Karpas-422 (cell line): ENCODE data around the gene GDF9. TPM values are rescaled to one million over a fixed set of nuclear protein-coding genes. Genes with fewer than 3 reads are reported as not detected.
A peak's percentile ranks its signal among the peaks of the same experiment; 100 is the strongest.
"Not testable (repeated sequence)": the region's sequence is repeated elsewhere in the genome, so short reads cannot be mapped to it uniquely, and the experiment has no call there.

Source experiments
- DNase-seq: peaks from one replicate; pipeline ENCODE4 v3.0.0-alpha.2; 2015
- H2AFZ ChIP-seq: fragments of 200-600 bp; sonication (generic); 2 replicates; pipeline ENCODE4 v1.6.1; 2014; ENCODE audit warnings: antibody characterized with exemption, low read length, mixed read lengths
- H3K27ac ChIP-seq: fragments of 200-600 bp; sonication (generic); 2 replicates; pipeline ENCODE4 v1.5.1; 2014; ENCODE audit warnings: mild to moderate bottlenecking, low read length, moderate library complexity
- H3K27me3 ChIP-seq: fragments of 200-600 bp; sonication (generic); 2 replicates; pipeline ENCODE4 v1.6.1; 2014; ENCODE audit warnings: low read length, mixed read lengths
- H3K36me3 ChIP-seq: fragments of 200-600 bp; sonication (generic); 2 replicates; pipeline ENCODE4 v1.6.1; 2014; ENCODE audit warnings: low read length, mixed read lengths; ENCODE audit not compliant: insufficient read depth
- H3K4me1 ChIP-seq: fragments of 200-600 bp; sonication (generic); 2 replicates; pipeline ENCODE4 v1.6.1; 2014; ENCODE audit warnings: mild to moderate bottlenecking, low read length, mixed read lengths
- H3K4me2 ChIP-seq: fragments of 200-600 bp; sonication (generic); 2 replicates; pipeline ENCODE4 v1.6.1; 2014; ENCODE audit warnings: low read length, low read depth, mild to moderate bottlenecking; ENCODE audit not compliant: poor library complexity, severe bottlenecking
- H3K4me3 ChIP-seq: fragments of 200-600 bp; sonication (generic); 2 replicates; pipeline ENCODE4 v1.5.1; 2014; ENCODE audit warnings: mild to moderate bottlenecking, antibody characterized with exemption, low read length, mixed read lengths
- H3K79me2 ChIP-seq: fragments of 200-600 bp; sonication (generic); 2 replicates; pipeline ENCODE4 v1.6.1; 2014; ENCODE audit warnings: mild to moderate bottlenecking, low read length, mixed read lengths
- H3K9ac ChIP-seq: fragments of 200-600 bp; sonication (generic); 2 replicates; pipeline ENCODE4 v1.6.0; 2014; ENCODE audit warnings: low read length
- H3K9me2 ChIP-seq: fragments of 200-600 bp; sonication (generic), shearing (Covaris generic); replicated peaks from 2 replicates; pipeline ENCODE4 v1.6.0; 2014; ENCODE audit warnings: mild to moderate bottlenecking, low read length, moderate library complexity; ENCODE audit not compliant: insufficient read depth
- H3K9me3 ChIP-seq: fragments of 300-700, 200-600 bp; sonication (generic); 2 replicates; pipeline ENCODE4 v1.6.1; 2014; ENCODE audit warnings: low read length, mixed read lengths
- H4K20me1 ChIP-seq: fragments of 200-600 bp; sonication (generic); 2 replicates; pipeline ENCODE4 v1.6.1; 2014; ENCODE audit warnings: mild to moderate bottlenecking, antibody characterized with exemption, low read length, low read depth; ENCODE audit not compliant: insufficient read depth
- total RNA-seq: library from RNA; depleted of rRNA; stranded (reverse); fragments of >200 nt; shearing (Covaris generic); gene quantifications from 2 replicates; pipeline ENCODE4 v1.2.3, GENCODE V29; 2014; ENCODE audit warnings: low replicate concordance

The GDF9 gene
- total RNA-seq, 1 experiment from 2014 or later, result 1.2 TPM

- no peaks in the 10 kb centered on the region for H3K9me3 ChIP-seq
- no peaks in the 10 kb centered on the region for H3K27me3 ChIP-seq
- no peak overlapping the region for H2AFZ ChIP-seq
- no peak overlapping the region for H3K27ac ChIP-seq
- peaks cover 25% of the 10 kb centered on the region for H3K79me2 ChIP-seq
- no peak overlapping the region for H3K4me2 ChIP-seq
- peaks cover 31% of the 10 kb centered on the region; the same call in 1 of the 2 replicates for H3K36me3 ChIP-seq
- no peaks in the 10 kb centered on the region for H4K20me1 ChIP-seq
- no peak for DNase-seq
- H3K9ac ChIP-seq, result no peak overlapping the region
- no peaks in the 10 kb centered on the region for H3K9me2 ChIP-seq
- peaks cover 16% of the 10 kb centered on the region for H3K4me1 ChIP-seq
- no peak overlapping the region for H3K4me3 ChIP-seq
Measured at GRCh38 chr5:132870801-132871200, 4.5 kb upstream of the GDF9 start.

GRCh38 chr5:132868754-132869153, 2.5 kb upstream of the GDF9 start:
- H3K79me2 ChIP-seq, result peaks cover 25% of the 10 kb centered on the region
- H4K20me1 ChIP-seq, result no peaks in the 10 kb centered on the region
- no peak overlapping the region for H3K4me2 ChIP-seq
- H3K27me3 ChIP-seq, result no peaks in the 10 kb centered on the region
- DNase-seq, result no peak
- no peak overlapping the region for H3K27ac ChIP-seq
- H3K9me3 ChIP-seq, result no peaks in the 10 kb centered on the region
- no peaks in the 10 kb centered on the region for H3K9me2 ChIP-seq
- H3K9ac ChIP-seq, result no peak overlapping the region
- no peak overlapping the region for H3K4me3 ChIP-seq
- peaks cover 22% of the 10 kb centered on the region; the same call in 1 of the 2 replicates for H3K36me3 ChIP-seq
- H3K4me1 ChIP-seq, result peaks cover 21% of the 10 kb centered on the region
- no peak overlapping the region for H2AFZ ChIP-seq

DNA sequence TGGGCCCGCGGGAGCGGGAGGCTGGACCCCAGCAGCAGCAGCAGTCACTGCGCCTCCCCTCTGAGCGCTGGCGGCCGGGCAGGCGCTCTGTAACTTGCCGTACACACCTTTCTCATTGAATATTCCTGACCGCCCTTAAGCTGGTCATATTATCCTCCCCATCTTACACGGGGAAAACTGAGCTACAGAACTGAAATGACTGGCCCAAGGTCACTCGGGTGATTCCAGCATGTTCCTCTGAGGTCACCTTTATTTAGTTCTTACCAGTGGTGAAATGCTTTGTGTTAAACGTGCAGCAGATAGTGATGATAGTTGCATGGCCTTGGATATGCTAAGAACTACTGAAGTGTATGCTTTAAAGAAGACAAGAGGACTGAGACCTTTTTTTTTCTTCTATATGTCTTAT, 780 bp upstream of the GDF9 start:
- peak overlapping the region; percentile 4; the same call in 1 of the 2 replicates for H3K27ac ChIP-seq
- no peaks in the 10 kb centered on the region for H4K20me1 ChIP-seq
- peaks cover 18% of the 10 kb centered on the region; the same call in 1 of the 2 replicates for H3K36me3 ChIP-seq
- peak overlapping the region; percentile 86 for H3K4me2 ChIP-seq
- no peaks in the 10 kb centered on the region for H3K9me2 ChIP-seq
- H3K4me3 ChIP-seq, result peak overlapping the region; percentile 87
- no peak for DNase-seq
- peaks cover 25% of the 10 kb centered on the region for H3K79me2 ChIP-seq
- H3K9me3 ChIP-seq, result no peaks in the 10 kb centered on the region
- peaks cover 21% of the 10 kb centered on the region for H3K4me1 ChIP-seq
- no peaks in the 10 kb centered on the region for H3K27me3 ChIP-seq
- H3K9ac ChIP-seq, result peak overlapping the region; percentile 88
- H2AFZ ChIP-seq, result no peak overlapping the region

GRCh38 chr5:132865668-132866341, 464 bp downstream of the GDF9 start:
- Histone ChIP-seq H4K20me1 (no peaks in the 10 kb centered on the region), H3K4me2 (peak overlapping the region; percentile 86), H3K9ac (peak overlapping the region; percentile 88), H3K9me3 (no peaks in the 10 kb centered on the region), H3K27ac (no peak overlapping the region), H3K27me3 (no peaks in the 10 kb centered on the region), H3K9me2 (no peaks in the 10 kb centered on the region), H3K36me3 (peaks cover 16% of the 10 kb centered on the region; the same call in 1 of the 2 replicates), H3K4me1 (peaks cover 21% of the 10 kb centered on the region), H3K79me2 (peaks cover 25% of the 10 kb centered on the region), H2AFZ (peak overlapping the region; percentile 58; the same call in 1 of the 2 replicates), H3K4me3 (peak overlapping the region; percentile 87)
- no peak for DNase-seq

GRCh38 chr5:132860742-132861141, 5.5 kb downstream of the GDF9 start:
- no peak overlapping the region for H3K9ac ChIP-seq
- no peaks in the 10 kb centered on the region for H4K20me1 ChIP-seq
- H3K4me3 ChIP-seq, result no peak overlapping the region
- H3K79me2 ChIP-seq, result no peaks in the 10 kb centered on the region
- H3K9me3 ChIP-seq, result no peaks in the 10 kb centered on the region
- no peak overlapping the region for H2AFZ ChIP-seq
- DNase-seq, result no peak
- no peaks in the 10 kb centered on the region for H3K27me3 ChIP-seq
- no peak overlapping the region for H3K27ac ChIP-seq
- no peaks in the 10 kb centered on the region for H3K9me2 ChIP-seq
- H3K4me2 ChIP-seq, result no peak overlapping the region
- no peaks in the 10 kb centered on the region for H3K36me3 ChIP-seq
- peaks cover 10% of the 10 kb centered on the region for H3K4me1 ChIP-seq

DNA sequence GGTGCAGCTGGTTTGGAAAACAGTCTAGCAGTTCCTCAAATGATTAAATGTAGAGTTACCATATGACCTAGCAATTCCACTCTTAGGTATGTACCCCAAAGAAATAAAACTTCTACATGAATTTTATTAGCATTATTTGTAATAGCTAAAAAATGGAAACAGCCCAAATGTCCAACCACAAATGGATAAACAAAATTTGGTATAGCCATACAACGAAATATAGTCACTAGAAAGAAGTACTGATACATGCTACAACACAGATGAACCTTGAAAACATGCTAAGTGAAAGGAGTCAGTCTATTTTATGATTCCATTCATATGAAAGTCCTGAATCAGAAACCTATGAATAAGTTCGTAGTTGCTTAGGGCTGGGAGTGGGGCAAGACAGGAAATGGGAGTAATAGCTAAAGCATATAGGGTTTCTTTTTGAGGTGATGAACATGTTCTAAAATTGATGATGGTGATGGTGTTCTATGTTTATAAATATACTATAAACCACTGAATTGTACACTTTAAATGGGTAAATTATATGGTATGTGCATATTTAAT, 6.3 kb downstream of the GDF9 start:
- no peaks in the 10 kb centered on the region for H3K79me2 ChIP-seq
- H3K4me1 ChIP-seq, result peaks cover 6% of the 10 kb centered on the region
- no peaks in the 10 kb centered on the region for H3K9me3 ChIP-seq
- H3K36me3 ChIP-seq, result no peaks in the 10 kb centered on the region
- H3K4me2 ChIP-seq, result no peak overlapping the region
- no peak overlapping the region for H3K9ac ChIP-seq
- H3K4me3 ChIP-seq, result no peak overlapping the region
- no peak for DNase-seq
- H3K9me2 ChIP-seq, result no peaks in the 10 kb centered on the region
- H3K27ac ChIP-seq, result no peak overlapping the region
- no peaks in the 10 kb centered on the region for H3K27me3 ChIP-seq
- H4K20me1 ChIP-seq, result no peaks in the 10 kb centered on the region
- H2AFZ ChIP-seq, result no peak overlapping the region

- no peak overlapping the region for H2AFZ ChIP-seq
- no peaks in the 10 kb centered on the region for H3K27me3 ChIP-seq
- H3K36me3 ChIP-seq, result no peaks in the 10 kb centered on the region
- H3K27ac ChIP-seq, result no peak overlapping the region
- H3K4me3 ChIP-seq, result no peak overlapping the region
- DNase-seq, result no peak
- H3K9me2 ChIP-seq, result no peaks in the 10 kb centered on the region
- no peaks in the 10 kb centered on the region for H3K9me3 ChIP-seq
- H3K4me1 ChIP-seq, result peaks cover 6% of the 10 kb centered on the region
- H4K20me1 ChIP-seq, result no peaks in the 10 kb centered on the region
- no peak overlapping the region for H3K9ac ChIP-seq
- H3K79me2 ChIP-seq, result no peaks in the 10 kb centered on the region
- no peak overlapping the region for H3K4me2 ChIP-seq
Measured at GRCh38 chr5:132856011-132856410, 10.3 kb downstream of the GDF9 start.

- H3K9ac ChIP-seq, H3K9me2 ChIP-seq, H3K27me3 ChIP-seq, H3K79me2 ChIP-seq, H4K20me1 ChIP-seq, H3K9me3 ChIP-seq, DNase-seq, H2AFZ ChIP-seq, H3K4me3 ChIP-seq, H3K36me3 ChIP-seq, H3K27ac ChIP-seq, H3K4me1 ChIP-seq, H3K4me2 ChIP-seq: not testable (repeated sequence)
Measured at GRCh38 chr5:132854992-132855391, 11.3 kb downstream of the GDF9 start.
